Tibial nerve (tissue), 4 donors: ENCODE data around the gene STIM2.

Experiments
- CTCF ChIP-seq, 5 experiments: fragments of 200-600 bp in 3 of 5; fragments of 450-650 bp in 2 of 5; sonication (generic) in 3 of 5; IDR thresholded peaks; one replicate each; pipeline ENCODE4 v1.5.1; 2016 to 2019; ENCODE audit warnings: antibody characterized with exemption in 5 of 5, mild to moderate bottlenecking in 3 of 5, moderate library complexity in 2 of 5
- EP300 ChIP-seq, 2 donors: sonication (generic); formaldehyde crosslinking; IDR thresholded peaks; one replicate each; pipeline ENCODE4 v1.6.1; 2017; ENCODE audit warnings: antibody characterized with exemption in 2 of 2, mild to moderate bottlenecking in 1 of 2
- POLR2A ChIP-seq, 2 donors: fragments of 450-650 bp; IDR thresholded peaks; one replicate each; pipeline ENCODE4 v1.6.1; 2017; ENCODE audit warnings: antibody characterized with exemption in 2 of 2, mild to moderate bottlenecking in 2 of 2, moderate library complexity in 2 of 2

- TF ChIP-seq EP300 (IDR thresholded peaks at IDR 0.05) (no peak), CTCF (IDR thresholded peaks at IDR 0.05) (no peak), POLR2A (IDR thresholded peaks at IDR 0.05) (no peak)
Observed at GRCh38 chr4:26907731-26908599, 47.3 kb downstream of the STIM2 start.
